ENCODE measurements around the gene ROR2. TPM values are rescaled to one million over a fixed set of nuclear protein-coding genes. Genes with fewer than 3 reads are reported as not detected.

Gene ROR2
- total RNA-seq, 1 experiment from 2014 or later, result not detected

DNA sequence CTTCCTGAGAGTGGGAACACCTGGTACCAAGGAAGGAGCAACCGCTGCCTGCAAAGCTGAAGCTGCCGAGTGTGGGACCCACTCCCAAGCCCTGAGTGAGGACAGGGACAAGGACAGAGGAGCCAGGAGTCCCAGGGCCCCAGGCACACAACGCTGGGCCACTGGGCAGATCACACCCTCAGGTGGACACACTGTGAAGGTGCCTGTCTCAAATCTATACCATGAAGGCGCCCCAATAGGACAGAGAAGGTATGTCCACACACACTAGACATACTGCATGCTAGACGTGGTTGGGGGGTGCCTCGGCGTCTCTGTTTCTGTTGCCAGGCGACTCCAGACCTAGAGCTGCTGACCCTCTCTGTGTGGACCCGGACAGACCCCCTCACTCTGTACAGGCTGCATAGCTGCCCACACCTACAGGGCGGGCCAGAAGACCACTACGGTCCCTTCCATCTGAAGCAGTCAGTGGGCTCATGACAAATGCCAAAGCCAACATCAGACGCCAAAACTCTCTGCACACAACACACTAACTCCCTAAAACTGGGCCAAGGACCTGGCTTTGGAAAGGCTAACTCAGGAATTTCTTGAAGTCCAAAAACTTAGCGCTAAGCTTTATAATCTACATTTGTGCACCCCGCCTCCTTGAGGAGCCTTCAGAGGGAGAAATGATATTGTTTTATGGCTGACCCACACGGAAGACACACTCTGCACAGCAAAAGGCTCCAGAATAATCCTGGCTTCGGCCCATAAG lies 60.7 kb downstream of the ROR2 start:
- no TSS peak for BruUV-seq (replicated peaks)
- intact Hi-C loops (cut with micrococcal nuclease; ENCODE audit: unreplicated experiment), result no loop called here
- H3K9me3 Mint-ChIP-seq (ENCODE audit: low read depth, unreplicated experiment), result no peaks in the 10 kb centered on the region
- H3K27ac Mint-ChIP-seq (ENCODE audit: unreplicated experiment), result no peak overlapping the region
- H3K27me3 Mint-ChIP-seq (ENCODE audit: unreplicated experiment), result peaks cover 59% of the 10 kb centered on the region
- CTCF ChIA-PET, result no interaction called here
- TF ChIP-seq, protein P1, sequence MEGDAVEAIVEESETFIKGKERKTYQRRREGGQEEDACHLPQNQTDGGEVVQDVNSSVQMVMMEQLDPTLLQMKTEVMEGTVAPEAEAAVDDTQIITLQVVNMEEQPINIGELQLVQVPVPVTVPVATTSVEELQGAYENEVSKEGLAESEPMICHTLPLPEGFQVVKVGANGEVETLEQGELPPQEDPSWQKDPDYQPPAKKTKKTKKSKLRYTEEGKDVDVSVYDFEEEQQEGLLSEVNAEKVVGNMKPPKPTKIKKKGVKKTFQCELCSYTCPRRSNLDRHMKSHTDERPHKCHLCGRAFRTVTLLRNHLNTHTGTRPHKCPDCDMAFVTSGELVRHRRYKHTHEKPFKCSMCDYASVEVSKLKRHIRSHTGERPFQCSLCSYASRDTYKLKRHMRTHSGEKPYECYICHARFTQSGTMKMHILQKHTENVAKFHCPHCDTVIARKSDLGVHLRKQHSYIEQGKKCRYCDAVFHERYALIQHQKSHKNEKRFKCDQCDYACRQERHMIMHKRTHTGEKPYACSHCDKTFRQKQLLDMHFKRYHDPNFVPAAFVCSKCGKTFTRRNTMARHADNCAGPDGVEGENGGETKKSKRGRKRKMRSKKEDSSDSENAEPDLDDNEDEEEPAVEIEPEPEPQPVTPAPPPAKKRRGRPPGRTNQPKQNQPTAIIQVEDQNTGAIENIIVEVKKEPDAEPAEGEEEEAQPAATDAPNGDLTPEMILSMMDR (IDR thresholded peaks at IDR 0.05; ENCODE audit: unreplicated experiment), result no peak
- DNase-seq, result no peak
- no peaks in the 10 kb centered on the region for H3K4me1 Mint-ChIP-seq (ENCODE audit: low read depth, unreplicated experiment)
- no peak overlapping the region for H3K4me3 Mint-ChIP-seq (ENCODE audit: low read depth, unreplicated experiment)
- no peaks in the 10 kb centered on the region for H3K36me3 Mint-ChIP-seq (ENCODE audit: insufficient read depth, unreplicated experiment)

DNA sequence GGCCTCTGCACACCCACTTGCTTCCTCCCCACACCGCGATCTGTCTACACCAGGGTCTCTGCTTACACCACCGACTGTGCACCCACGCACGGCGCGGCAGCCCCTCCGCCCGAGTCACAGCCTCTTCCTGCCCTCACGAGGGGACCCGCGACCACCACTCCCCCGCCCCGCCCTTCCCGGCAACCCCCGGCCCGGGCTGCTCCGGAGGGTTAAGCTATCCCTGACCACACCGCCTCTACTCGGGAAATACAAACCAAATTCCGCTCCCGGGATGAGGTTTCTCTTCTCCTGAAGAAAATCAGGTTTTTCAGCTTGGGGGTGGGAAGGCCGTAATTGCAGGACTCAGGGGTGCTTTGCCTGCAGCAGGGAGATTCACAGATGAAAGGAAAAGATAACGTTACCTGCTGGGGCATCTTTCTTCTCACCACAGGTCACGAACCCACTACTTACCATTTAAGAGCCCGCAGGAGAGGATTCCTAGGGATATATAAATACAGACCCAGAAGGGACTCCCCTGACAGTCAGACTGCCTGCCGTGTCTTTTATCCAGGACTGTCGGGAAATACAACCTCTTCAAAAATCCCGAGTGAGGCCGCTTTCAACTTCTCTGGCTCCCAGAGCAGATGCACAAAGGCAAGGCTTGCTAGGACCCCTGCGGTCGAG lies 63.5 kb downstream of the ROR2 start:
- Mint-ChIP-seq H3K9me3 (ENCODE audit: low read depth, unreplicated experiment) (no peaks in the 10 kb centered on the region), H3K27me3 (ENCODE audit: unreplicated experiment) (peaks cover 71% of the 10 kb centered on the region), H3K36me3 (ENCODE audit: insufficient read depth, unreplicated experiment) (no peaks in the 10 kb centered on the region), H3K4me3 (ENCODE audit: low read depth, unreplicated experiment) (no peak overlapping the region), H3K4me1 (ENCODE audit: low read depth, unreplicated experiment) (no peaks in the 10 kb centered on the region), H3K27ac (ENCODE audit: unreplicated experiment) (no peak overlapping the region)
- intact Hi-C loops (cut with micrococcal nuclease; ENCODE audit: unreplicated experiment), result no loop called here
- BruUV-seq (replicated peaks), result no TSS peak
- TF ChIP-seq, protein P1 (IDR thresholded peaks at IDR 0.05; ENCODE audit: unreplicated experiment), result no peak
- DNase-seq, result no peak
- CTCF ChIA-PET, result interaction anchor here (0.6 to 0.7 kb wide), 2 partner anchors 74 to 187 kb away, joined by 3 to 5 read pairs; no protein-coding TSS in a partner anchor

DNA sequence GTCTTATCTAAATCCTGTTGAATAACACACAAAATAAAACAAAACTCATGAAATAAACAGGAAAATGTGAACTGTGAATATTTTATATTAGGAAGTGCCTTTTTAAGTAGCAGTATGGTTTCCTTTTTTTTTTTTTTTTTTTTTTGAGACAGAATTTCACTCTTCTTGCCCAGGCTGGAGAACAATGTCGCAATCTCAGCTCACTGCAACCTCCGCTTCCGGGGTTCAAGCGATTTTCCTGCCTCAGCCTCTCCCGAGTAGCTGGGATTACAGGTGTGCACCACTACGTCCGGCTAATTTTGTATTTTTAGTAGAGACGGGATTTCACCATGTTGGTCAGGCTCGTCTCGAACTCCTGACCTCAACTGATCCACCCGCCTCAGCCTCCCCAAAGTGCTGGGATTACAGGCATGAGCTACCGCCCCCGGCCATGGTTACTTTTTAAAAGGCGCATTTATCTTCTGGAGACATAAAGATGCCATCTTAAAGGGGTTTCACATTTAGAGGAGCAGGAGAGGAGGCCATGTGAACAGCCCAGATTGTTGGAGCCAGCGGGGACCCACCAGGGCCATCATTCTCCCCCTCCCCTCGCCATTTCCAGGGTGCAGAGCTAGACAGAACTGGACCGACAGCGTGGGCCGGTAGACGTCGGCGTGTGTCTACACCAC lies 64.1 kb downstream of the ROR2 start:
- Mint-ChIP-seq H3K4me3 (ENCODE audit: low read depth, unreplicated experiment) (no peak overlapping the region), H3K9me3 (ENCODE audit: low read depth, unreplicated experiment) (no peaks in the 10 kb centered on the region), H3K27me3 (ENCODE audit: unreplicated experiment) (peaks cover 76% of the 10 kb centered on the region), H3K27ac (ENCODE audit: unreplicated experiment) (no peak overlapping the region), H3K4me1 (ENCODE audit: low read depth, unreplicated experiment) (no peaks in the 10 kb centered on the region), H3K36me3 (ENCODE audit: insufficient read depth, unreplicated experiment) (no peaks in the 10 kb centered on the region)
- TF ChIP-seq, protein P1 (IDR thresholded peaks at IDR 0.05; ENCODE audit: unreplicated experiment), result no peak
- DNase-seq, result no peak
- BruUV-seq (replicated peaks), result no TSS peak
- intact Hi-C loops (cut with micrococcal nuclease; ENCODE audit: unreplicated experiment), result no loop called here
- CTCF ChIA-PET, result interaction anchor here (0.6 to 0.7 kb wide), 2 partner anchors 73 to 188 kb away, joined by 3 to 5 read pairs; no protein-coding TSS in a partner anchor

DNA sequence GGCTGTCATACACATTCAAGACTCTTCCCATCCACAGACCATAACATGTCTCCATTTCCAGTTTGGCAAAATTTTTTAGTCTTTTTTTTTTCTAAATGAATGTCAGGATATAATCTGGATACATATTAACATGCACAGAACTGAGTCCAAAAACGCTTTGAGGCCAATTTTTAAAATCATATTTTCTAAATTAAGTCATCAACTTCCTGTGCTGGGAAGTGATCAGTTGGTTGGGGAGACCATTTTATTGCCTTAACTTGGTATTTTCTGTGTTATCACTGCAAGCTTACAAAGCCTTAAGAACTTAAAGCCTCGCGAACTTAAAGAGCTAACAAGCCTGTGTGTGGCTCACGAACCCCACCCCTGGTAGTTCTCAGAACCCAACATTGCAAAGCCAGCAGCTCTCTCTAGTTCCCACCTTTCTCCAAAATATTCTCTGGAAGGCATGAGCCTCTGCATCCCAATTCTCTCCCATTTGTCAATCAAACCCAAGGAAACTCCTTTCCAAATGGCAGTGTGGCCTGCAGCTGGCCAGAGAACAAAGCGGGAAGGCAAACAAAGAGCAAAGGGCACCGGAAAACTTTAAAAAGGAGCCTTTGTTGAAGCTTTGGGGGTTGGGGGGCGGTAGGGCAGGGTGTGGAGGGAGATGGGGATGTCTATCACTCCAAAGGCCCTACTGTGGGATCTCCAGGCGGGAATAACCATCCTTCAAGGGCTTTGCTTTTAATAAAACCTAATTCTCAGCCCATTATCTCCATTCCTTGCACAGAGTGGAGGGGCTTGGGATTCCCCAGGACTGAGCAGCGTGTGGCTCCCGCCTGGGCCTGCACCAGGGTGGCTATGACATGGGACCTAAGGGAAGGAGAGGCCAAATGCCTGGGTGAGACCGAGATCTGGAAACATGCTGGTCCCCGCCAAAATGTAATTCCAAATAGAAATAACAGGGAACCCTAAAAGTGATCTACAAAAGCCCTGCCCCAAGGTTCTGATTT lies 65.0 kb downstream of the ROR2 start:
- no peaks in the 10 kb centered on the region for H3K36me3 Mint-ChIP-seq (ENCODE audit: insufficient read depth, unreplicated experiment)
- CTCF ChIA-PET, result no interaction called here
- TF ChIP-seq, protein P1 (IDR thresholded peaks at IDR 0.05; ENCODE audit: unreplicated experiment), result no peak
- intact Hi-C loops (cut with micrococcal nuclease; ENCODE audit: unreplicated experiment), result no loop called here
- peaks cover 67% of the 10 kb centered on the region for H3K27me3 Mint-ChIP-seq (ENCODE audit: unreplicated experiment)
- H3K4me1 Mint-ChIP-seq (ENCODE audit: low read depth, unreplicated experiment), result no peaks in the 10 kb centered on the region
- DNase-seq, result no peak
- no peak overlapping the region for H3K27ac Mint-ChIP-seq (ENCODE audit: unreplicated experiment)
- no peak overlapping the region for H3K4me3 Mint-ChIP-seq (ENCODE audit: low read depth, unreplicated experiment)
- no TSS peak for BruUV-seq (replicated peaks)
- H3K9me3 Mint-ChIP-seq (ENCODE audit: low read depth, unreplicated experiment), result no peaks in the 10 kb centered on the region
